Astrocyte (in vitro differentiated cells and primary cell): ENCODE results near the gene ZNF268.
"Not testable (repeated sequence)": the region's sequence is repeated elsewhere in the genome, so short reads cannot be mapped to it uniquely, and the experiment has no call there.

ENCODE experiments used
- EZH2 ChIP-seq: IDR thresholded peaks from 2 replicates; pipeline ENCODE4 v1.6.1; 2012; ENCODE audit warnings: mild to moderate bottlenecking, low read length, inconsistent platforms; ENCODE audit not compliant: insufficient read depth
- TF ChIP-seq, protein P1 (sequence below): IDR thresholded peaks from 2 replicates; pipeline ENCODE4 v1.5.1; 2011; ENCODE audit warnings: low read depth, mild to moderate bottlenecking, inconsistent platforms, low read length, moderate library complexity; ENCODE audit not compliant: insufficient read depth

DNA sequence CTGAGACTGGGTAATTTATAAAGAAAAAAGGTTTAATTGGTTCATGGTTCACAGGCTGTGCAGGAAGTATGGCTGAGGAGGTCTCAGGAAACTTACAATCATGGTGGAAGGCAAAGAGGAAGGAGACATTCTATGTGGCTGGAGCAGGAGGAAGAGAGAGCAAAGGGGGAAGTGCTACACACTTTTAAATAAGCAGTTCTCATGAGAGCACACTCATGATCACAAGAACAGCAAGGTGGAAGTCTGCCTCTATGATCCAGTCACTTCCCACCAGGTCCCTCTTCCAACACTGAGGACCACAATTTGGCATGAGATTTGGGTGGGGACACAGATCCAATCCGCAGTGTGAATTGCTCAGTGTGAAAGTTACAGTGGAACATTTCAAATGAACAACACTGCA is 74.5 kb downstream of the ZNF268 start:
- TF ChIP-seq, protein P1, sequence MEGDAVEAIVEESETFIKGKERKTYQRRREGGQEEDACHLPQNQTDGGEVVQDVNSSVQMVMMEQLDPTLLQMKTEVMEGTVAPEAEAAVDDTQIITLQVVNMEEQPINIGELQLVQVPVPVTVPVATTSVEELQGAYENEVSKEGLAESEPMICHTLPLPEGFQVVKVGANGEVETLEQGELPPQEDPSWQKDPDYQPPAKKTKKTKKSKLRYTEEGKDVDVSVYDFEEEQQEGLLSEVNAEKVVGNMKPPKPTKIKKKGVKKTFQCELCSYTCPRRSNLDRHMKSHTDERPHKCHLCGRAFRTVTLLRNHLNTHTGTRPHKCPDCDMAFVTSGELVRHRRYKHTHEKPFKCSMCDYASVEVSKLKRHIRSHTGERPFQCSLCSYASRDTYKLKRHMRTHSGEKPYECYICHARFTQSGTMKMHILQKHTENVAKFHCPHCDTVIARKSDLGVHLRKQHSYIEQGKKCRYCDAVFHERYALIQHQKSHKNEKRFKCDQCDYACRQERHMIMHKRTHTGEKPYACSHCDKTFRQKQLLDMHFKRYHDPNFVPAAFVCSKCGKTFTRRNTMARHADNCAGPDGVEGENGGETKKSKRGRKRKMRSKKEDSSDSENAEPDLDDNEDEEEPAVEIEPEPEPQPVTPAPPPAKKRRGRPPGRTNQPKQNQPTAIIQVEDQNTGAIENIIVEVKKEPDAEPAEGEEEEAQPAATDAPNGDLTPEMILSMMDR, result not testable (repeated sequence)
- not testable (repeated sequence) for TF ChIP-seq EZH2
